ENCODE results near the gene DLGAP1. TPM values are rescaled to one million over a fixed set of nuclear protein-coding genes. Genes with fewer than 3 reads are reported as not detected.
"Not testable (repeated sequence)": the region's sequence is repeated elsewhere in the genome, so short reads cannot be mapped to it uniquely, and the experiment has no call there.

DLGAP1 gene
- polyA plus RNA-seq (ENCODE audit: insufficient read length), result 1.5 TPM

DNA sequence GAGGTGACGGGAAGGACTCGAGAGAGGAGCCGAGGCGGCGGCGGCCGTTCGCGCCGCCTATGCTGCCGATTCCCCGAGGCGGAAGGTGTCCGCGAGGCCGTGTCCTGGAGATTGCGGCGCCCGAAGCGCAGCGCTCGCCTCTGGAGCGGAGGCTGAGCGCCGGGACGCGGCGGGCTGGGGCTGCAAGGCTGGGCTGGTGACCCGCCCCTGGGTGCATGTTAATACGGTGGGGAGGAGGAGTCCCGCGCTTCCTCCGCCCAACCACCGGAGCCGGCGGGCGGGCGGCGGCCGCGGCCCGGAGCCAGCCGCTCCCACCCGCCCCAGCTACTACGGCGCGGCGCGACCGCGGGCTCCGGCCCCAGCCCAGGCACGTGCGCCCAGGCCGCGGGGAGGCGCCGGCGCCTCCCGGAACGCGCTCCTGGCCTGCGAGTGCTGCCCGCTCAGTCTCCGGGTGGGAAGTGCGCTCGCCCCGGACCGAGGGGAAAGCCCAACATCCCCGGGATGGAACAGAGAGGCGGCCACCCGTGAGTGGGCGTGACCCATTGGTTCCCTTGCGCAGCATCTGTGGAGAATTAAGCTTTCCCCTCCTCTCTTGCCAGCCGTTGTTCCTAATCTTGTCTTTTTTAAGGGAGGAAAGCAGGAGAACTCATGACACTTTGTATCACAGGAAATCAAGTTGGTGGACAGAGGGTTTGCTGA is at the start of gene DLGAP1:
TSS of gene DLGAP1 (minus strand) at position 195 of the 699 bp plus-strand sequence.
- DNase-seq, result peak; percentile 80

GRCh38 chr18:4494703-4495284 is 39.7 kb upstream of the DLGAP1 start:
- not testable (repeated sequence) for DNase-seq

- DNase-seq, result no peak
Measured at GRCh38 chr18:4468511-4468910, 13.4 kb upstream of the DLGAP1 start.

DNA sequence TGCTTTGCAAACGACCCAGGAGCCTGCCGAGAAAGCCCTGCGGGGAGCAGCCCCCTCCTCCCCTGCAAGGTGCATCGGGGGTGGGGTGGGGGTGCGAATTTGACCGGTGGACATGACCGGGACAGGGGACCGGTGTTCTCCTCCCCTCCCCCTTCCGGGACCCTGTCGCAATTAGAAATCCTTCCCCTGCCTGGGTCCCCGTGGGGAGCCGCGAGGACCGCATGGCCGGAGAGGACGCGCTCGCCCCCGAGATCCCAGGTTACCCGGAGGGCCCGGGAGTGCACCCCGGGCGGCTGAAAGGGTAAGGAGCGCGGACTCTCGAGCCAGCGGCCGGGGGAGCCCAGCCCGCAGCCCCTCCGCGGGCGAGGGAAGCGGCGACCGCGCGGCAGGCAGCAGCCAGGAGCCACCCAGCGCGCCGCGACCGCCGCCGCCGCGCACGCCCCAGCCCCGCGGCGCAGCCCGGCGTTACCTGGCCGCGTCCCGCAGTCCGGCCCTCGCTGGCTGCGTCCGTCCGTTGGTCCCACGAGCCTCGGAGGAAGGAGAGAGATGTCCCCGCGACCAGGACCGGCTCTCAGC is 482 bp downstream of the DLGAP1 start:
- peak; percentile 11 for DNase-seq

GRCh38 chr18:4453874-4454536 is 1.1 kb downstream of the DLGAP1 start:
- peak; percentile 13 for DNase-seq

GRCh38 chr18:4453567-4453873 is 1.6 kb downstream of the DLGAP1 start:
- DNase-seq, result no peak

GRCh38 chr18:4450065-4450658 is 4.9 kb downstream of the DLGAP1 start:
- DNase-seq, result peak; percentile 11

- DNase-seq, result no peak
Measured at GRCh38 chr18:4445902-4446301, 9.2 kb downstream of the DLGAP1 start.

DNA sequence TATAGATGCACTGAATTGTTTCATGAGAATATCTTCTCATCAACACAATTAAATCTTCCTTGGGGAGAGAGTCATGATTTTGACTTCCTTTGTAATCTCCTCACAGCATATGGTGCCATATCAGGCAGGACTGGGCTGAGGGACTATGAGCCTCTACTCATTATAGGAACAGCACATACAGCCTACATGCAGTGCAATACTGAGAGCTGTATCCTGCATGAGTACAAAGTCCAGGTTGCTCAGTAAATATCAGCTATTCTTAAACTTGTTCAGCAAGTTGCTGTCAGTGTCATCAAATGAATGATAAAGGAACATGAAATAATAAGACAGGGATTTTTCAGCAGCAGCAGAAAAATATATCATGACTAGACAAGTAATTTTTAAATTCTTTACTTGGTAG is 10.8 kb downstream of the DLGAP1 start:
- DNase-seq, result no peak

DNA sequence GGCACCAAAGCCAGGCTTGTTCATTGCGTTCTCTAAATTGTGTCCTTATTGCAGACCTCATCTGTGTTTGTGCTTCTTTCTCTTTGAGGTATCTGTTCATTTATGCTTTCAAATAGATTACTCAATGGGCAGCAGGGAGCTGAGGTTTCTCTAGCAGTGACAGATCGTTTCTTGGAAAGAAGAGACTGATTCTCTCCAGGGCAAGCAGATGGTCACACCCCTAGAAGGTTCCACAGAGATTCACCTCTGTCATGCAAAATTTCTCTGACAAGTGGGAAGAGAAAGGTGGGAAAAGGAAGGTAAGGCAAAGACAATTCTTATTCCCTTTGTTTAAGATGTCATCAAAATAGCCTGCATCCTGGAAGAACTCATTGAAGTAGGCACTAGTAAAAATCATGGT is 14.0 kb downstream of the DLGAP1 start:
- no peak for DNase-seq

- no peak for DNase-seq
Measured at GRCh38 chr18:4438938-4439337, 16.2 kb downstream of the DLGAP1 start.

DNA sequence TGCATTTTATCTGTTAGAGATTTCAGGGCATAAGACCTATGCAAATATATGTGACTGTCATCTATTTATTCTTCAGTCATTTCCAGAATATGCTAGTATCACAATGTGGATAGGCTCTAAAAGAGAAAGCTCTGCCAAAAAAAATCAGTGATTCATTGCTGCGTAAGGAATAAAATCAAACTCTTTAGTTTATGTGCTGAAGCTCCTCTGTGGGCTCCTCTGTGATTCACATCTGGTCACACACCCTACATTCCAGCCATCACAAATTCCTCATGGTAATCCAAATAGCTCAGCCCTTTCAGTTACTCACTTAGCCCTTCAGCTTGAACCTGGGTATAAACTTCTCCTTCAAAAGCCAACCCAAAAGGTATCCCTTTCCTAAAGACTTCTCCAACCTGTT is 21.4 kb downstream of the DLGAP1 start:
- no peak for DNase-seq

DNA sequence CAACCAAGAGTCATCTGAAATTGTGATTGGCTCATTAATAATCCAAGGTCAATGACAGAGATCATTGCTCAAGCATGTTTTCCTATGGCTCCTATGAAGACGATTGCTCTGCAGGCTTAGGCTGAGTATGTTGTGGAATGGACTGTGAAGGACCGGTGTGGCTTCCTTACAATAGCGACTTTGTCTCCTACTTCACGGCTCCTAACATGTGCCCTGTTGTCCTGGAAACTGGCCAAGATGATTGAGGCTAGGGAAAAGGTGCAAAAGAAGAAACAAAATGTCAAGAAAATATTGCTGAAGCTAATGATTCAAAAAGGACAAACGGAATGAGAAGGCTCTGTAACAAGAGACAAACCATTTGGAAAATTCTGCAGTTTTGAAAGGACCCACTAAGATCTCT is 24.3 kb downstream of the DLGAP1 start:
- DNase-seq, result no peak

- no peak for DNase-seq
Measured at GRCh38 chr18:4417714-4418113, 37.4 kb downstream of the DLGAP1 start.

- DNase-seq, result no peak
Measured at GRCh38 chr18:4416976-4417375, 38.1 kb downstream of the DLGAP1 start.

DNA sequence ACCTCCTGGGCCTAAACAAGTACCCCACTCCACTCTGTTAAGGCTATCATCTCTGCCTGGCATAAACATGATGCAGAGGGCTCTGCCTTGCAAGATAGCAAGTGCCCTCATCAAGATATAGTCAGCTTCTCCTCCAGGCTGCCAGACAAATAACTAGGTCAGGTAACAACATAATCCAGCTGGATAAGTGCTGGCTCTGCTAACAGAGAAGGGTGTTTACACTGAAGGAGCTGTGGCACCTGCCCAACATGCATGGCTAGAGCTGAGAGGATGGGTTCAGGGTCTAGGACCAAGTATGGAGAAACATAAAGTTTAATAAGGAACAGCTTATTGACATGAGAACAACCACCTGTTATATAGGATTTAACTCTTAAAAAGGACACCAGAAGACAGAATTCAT is 42.8 kb downstream of the DLGAP1 start:
- DNase-seq, result no peak

- no peak for DNase-seq
Measured at GRCh38 chr18:4406856-4407255, 48.3 kb downstream of the DLGAP1 start.

- DNase-seq, result no peak
Measured at GRCh38 chr18:4405965-4406364, 49.1 kb downstream of the DLGAP1 start.

GRCh38 chr18:4403836-4404235 is 51.3 kb downstream of the DLGAP1 start:
- DNase-seq, result no peak

DNA sequence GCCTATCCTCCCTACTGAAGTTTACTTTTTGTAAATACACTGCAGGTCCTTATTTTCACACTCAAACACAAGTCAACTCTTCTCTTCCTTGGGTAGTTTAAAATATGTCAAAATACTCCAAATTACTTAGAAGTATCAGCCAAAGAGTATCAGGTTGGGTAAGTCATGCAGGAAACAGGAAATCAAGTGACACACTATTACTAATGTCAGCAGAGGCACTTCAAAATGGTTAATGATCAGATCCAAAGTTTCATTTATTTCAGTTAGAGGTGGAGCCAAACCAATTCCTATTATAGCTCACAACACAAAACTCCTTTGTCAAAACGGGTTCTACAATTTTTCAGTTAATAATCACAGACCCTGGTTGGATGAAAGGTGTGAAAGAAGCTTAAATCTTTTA is 54.2 kb downstream of the DLGAP1 start:
- no peak for DNase-seq

DNA sequence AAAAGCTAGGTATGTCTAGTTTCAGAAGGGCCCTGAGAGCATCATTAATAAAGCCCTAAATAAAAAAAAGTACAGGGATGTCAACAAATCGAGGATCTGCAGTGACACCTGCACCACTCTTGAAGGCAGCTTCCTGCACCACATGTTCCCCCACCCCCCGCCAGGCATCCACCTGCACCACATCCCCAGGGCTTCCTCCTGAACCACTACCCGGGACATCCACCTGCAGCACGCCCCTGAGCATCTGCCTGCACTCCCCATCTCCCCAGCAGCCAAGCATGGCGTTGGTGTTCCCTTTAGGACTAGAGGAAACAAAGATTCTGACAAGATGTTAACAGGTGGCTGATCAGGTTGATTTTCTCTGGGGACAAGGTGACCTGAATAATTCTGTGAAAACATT is 55.2 kb downstream of the DLGAP1 start:
- DNase-seq, result no peak

GRCh38 chr18:4394700-4395099 is 60.4 kb downstream of the DLGAP1 start:
- DNase-seq, result no peak

DNA sequence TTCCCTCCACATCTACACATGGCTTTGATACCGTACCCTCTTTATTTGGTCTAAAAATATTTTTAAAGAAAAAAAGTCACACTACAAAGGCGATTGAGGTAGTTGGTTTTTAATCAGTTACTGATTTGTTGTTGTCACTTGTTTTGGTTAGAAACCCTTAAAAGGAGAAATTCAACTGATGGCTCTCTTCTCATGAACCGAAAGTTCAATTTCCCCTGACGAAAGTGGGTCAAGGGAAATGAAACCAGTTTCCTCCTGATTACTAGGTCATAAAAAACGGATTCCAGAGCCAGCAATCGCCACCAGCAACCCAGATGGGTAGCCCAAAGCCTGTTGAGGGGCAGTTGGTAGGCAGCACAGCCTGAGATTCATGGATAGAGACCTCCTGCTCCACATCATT is 63.2 kb downstream of the DLGAP1 start:
- no peak for DNase-seq
